HCT116 (cell line): Measurements from ENCODE around the gene PHYH. TPM values are rescaled to one million over a fixed set of nuclear protein-coding genes. Genes with fewer than 3 reads are reported as not detected.

ENCODE experiments used
- ATAC-seq: fragments of 200-7000 bp; cut with Tn5 transposase; 2 replicates; pipeline ENCODE4 v1.9.1; 2020; ENCODE audit warnings: mild to moderate bottlenecking, moderate library complexity
- BruUV-seq: library from RNA; stranded (reverse); fragments of 400-500 nt; replicated peaks from 2 replicates; lab custom pipeline; 2021; lab: Mats Ljungman, UMichigan
- CTCF ChIA-PET: fragments of 300-600 bp; sonication (Branson Sonifier 250); formaldehyde crosslinking; loops from one replicate; lab custom pipeline; 2021; ENCODE audit warnings: antibody characterized with exemption; lab: Charles Lee
- POLR2A ChIA-PET: fragments of 300-600, 350-600 bp; sonication (Branson Sonifier 250); formaldehyde crosslinking; loops from one replicate; lab custom pipeline; 2021; ENCODE audit warnings: antibody characterized with exemption; lab: Charles Lee
- RAD21 ChIA-PET, 2 experiments: fragments of 300-600 bp; sonication (Branson Sonifier 250); formaldehyde crosslinking; loops; one replicate each; lab custom pipeline; 2023; ENCODE audit warnings: low total read pairs in 2 of 2; ENCODE audit not compliant: uncharacterized antibody in 2 of 2, unreplicated experiment in 2 of 2, low non-redundant PET in 1 of 2; lab: Charles Lee
- DNase-seq: peaks from one replicate; pipeline ENCODE4 v3.0.0-alpha.2; 2010; ENCODE audit warnings: low read depth, low spot score
- H2AFZ ChIP-seq: fragments of 200-600 bp; shearing (Covaris generic), sonication (generic); 2 replicates; pipeline ENCODE4 v1.6.1; 2017; ENCODE audit warnings: low read depth, mixed run types, mixed read lengths, antibody characterized with exemption, low read length; ENCODE audit not compliant: poor library complexity, severe bottlenecking
- H3K27ac ChIP-seq: 2 replicates; pipeline ENCODE4 v1.5.1; 2012; ENCODE audit warnings: low read depth, low read length
- H3K27me3 ChIP-seq: fragments of 200-600 bp; sonication (generic); 2 replicates; pipeline ENCODE4 v1.6.1; 2016; ENCODE audit warnings: mixed run types, low read length, mixed read lengths; ENCODE audit not compliant: insufficient read depth
- H3K36me3 ChIP-seq, 2 experiments: fragments of 200-500 bp in 1 of 2; fragments of 200-600 bp in 1 of 2; sonication (Bioruptor generic) in 1 of 2; sonication (generic) in 1 of 2; 2 replicates each; pipeline versions ENCODE4 v1.5.1 to v1.6.1; 2014 to 2016; ENCODE audit warnings: low read length in 2 of 2, inconsistent platforms in 1 of 2, mixed read lengths in 1 of 2, mixed run types in 1 of 2; ENCODE audit not compliant: insufficient read depth in 2 of 2, control insufficient read depth in 1 of 2
- H3K4me1 ChIP-seq, 2 experiments: fragments of 200-600 bp in 1 of 2; sonication (generic) in 1 of 2; 2 replicates each; pipeline versions ENCODE4 v1.5.1 to v1.6.1; 2012 to 2017; ENCODE audit warnings: low read length in 2 of 2, inconsistent platforms in 1 of 2, mild to moderate bottlenecking in 1 of 2, mixed read lengths in 1 of 2, mixed run types in 1 of 2, moderate library complexity in 1 of 2; ENCODE audit not compliant: insufficient read depth in 2 of 2, control insufficient read depth in 1 of 2
- H3K4me2 ChIP-seq: fragments of 200-600 bp; sonication (generic); 2 replicates; pipeline ENCODE4 v1.6.1; 2017; ENCODE audit warnings: mixed run types, low read length, mixed read lengths
- H3K4me3 ChIP-seq, 2 experiments: fragments of 200-600 bp in 1 of 2; sonication (generic) in 1 of 2; replicated peaks in 1 of 2; 2 replicates each; pipeline ENCODE4 v1.5.1; 2011 to 2016; ENCODE audit warnings: low read length in 2 of 2, control low read depth in 1 of 2, low read depth in 1 of 2, mild to moderate bottlenecking in 1 of 2, mixed read lengths in 1 of 2, mixed run types in 1 of 2
- H3K79me2 ChIP-seq: fragments of 200-600 bp; sonication (generic); 2 replicates; pipeline ENCODE4 v1.6.1; 2017; ENCODE audit warnings: mild to moderate bottlenecking, mixed run types, low read length, moderate library complexity, mixed read lengths; ENCODE audit not compliant: insufficient read depth
- H3K9ac ChIP-seq: fragments of 200-600 bp; sonication (generic); 2 replicates; pipeline ENCODE4 v1.6.1; 2016; ENCODE audit warnings: low read length, mixed read lengths
- H3K9me2 ChIP-seq: fragments of 200-600 bp; sonication (generic), shearing (Covaris generic); 2 replicates; pipeline ENCODE4 v1.6.1; 2017; ENCODE audit warnings: mixed run types, mild to moderate bottlenecking, moderate library complexity; ENCODE audit not compliant: insufficient read depth
- H3K9me3 ChIP-seq, 2 experiments: fragments of 200-500 bp in 1 of 2; fragments of 200-600 bp in 1 of 2; sonication (Bioruptor generic) in 1 of 2; sonication (generic) in 1 of 2; 2 replicates each; pipeline ENCODE4 v1.6.1; 2014 to 2017; ENCODE audit warnings: low read length in 2 of 2, mixed read lengths in 2 of 2, inconsistent platforms in 1 of 2, low read depth in 1 of 2, mild to moderate bottlenecking in 1 of 2, mixed run types in 1 of 2, moderate library complexity in 1 of 2; ENCODE audit not compliant: control insufficient read depth in 1 of 2, insufficient read depth in 1 of 2
- H4K20me1 ChIP-seq: fragments of 200-600 bp; sonication (generic), shearing (Covaris generic); 2 replicates; pipeline ENCODE4 v1.6.1; 2017; ENCODE audit warnings: mixed run types, mild to moderate bottlenecking, moderate library complexity; ENCODE audit not compliant: insufficient read depth
- CBX3 ChIP-seq: IDR thresholded peaks from 2 replicates; pipeline ENCODE4 v1.6.1; 2012; ENCODE audit warnings: low read depth
- CEBPB ChIP-seq: IDR thresholded peaks from 2 replicates; pipeline ENCODE4 v1.6.1; 2012; ENCODE audit warnings: low read depth
- EGR1 ChIP-seq: IDR thresholded peaks from 2 replicates; pipeline ENCODE4 v1.6.1; 2012; ENCODE audit warnings: low read depth
- ELF1 ChIP-seq: IDR thresholded peaks from 2 replicates; pipeline ENCODE4 v1.6.1; 2012; ENCODE audit warnings: low read depth, borderline replicate concordance
- EZH2 ChIP-seq: fragments of 200-600 bp; sonication (generic); IDR thresholded peaks from 2 replicates; pipeline ENCODE4 v1.6.1; 2017; ENCODE audit warnings: antibody characterized with exemption, mixed run types
- FOSL1 ChIP-seq: IDR thresholded peaks from 2 replicates; pipeline ENCODE4 v1.6.1; 2012; ENCODE audit warnings: low read depth
- POLR2A ChIP-seq: IDR thresholded peaks from 2 replicates; pipeline ENCODE4 v1.7.0; 2011; ENCODE audit warnings: borderline replicate concordance; ENCODE audit not compliant: insufficient read depth, insufficient read length; ENCODE audit errors: extremely low read depth
- RAD21 ChIP-seq: IDR thresholded peaks from 2 replicates; pipeline ENCODE4 v1.6.1; 2012; ENCODE audit warnings: low read depth, mild to moderate bottlenecking
- REST ChIP-seq: IDR thresholded peaks from 2 replicates; pipeline ENCODE4 v1.6.1; 2012; ENCODE audit warnings: low read depth
- SRF ChIP-seq: IDR thresholded peaks from 2 replicates; pipeline ENCODE4 v1.6.1; 2012; ENCODE audit warnings: low read depth
- TCF7L2 ChIP-seq: IDR thresholded peaks from 2 replicates; pipeline ENCODE4 v1.7.0; 2011; ENCODE audit warnings: borderline replicate concordance, inconsistent platforms; ENCODE audit not compliant: insufficient read depth, insufficient read length; ENCODE audit errors: extremely low read depth
- ZFX ChIP-seq: fragments of 450-650 bp; IDR thresholded peaks from 2 replicates; pipeline ENCODE4 v1.6.1; 2017
- intact Hi-C: fragments of 100-400 bp; cut with micrococcal nuclease; formaldehyde crosslinking; loops from 2 replicates; pipeline ENCODE4 v1.10.0; 2022
- total RNA-seq: library from RNA; stranded (reverse); gene quantifications from one replicate; pipeline ENCODE4 v1.2.1, GENCODE V29; 2021; ENCODE audit not compliant: unreplicated experiment
- TF ChIP-seq, protein P1 (sequence below): IDR thresholded peaks from 2 replicates; pipeline ENCODE4 v1.6.1; 2012
- TF ChIP-seq, protein P2 (sequence below): IDR thresholded peaks from 2 replicates; pipeline ENCODE4 v1.6.1; 2012

PHYH gene
- total RNA-seq, 1 experiment from 2014 or later = 15.3 TPM

GRCh38 chr10:13268310-13268709 is 31.6 kb downstream of the PHYH start (continued):
- TF ChIP-seq REST = no peak
- no peak for TF ChIP-seq RAD21
- TF ChIP-seq POLR2A = no peak

DNA sequence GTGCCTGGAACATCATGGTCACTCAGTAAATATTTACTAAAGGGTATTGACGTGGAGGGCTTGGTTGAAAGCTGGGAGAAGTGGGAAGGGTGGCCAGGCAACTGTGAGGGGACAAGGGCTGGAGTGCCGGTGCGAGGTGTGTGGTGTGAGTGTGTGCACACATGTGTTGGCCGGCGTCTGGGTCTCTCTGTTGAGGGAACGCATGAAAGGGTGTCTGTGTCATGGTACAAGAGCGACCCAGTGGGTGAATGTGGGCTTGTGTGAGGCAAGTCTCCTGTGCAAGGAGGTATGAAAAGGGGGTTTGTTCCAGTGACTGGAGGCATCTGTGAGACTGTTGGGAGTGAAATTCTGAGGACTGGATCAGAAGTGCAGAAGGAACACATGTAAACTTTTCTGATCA is 36.3 kb downstream of the PHYH start:
- ChIA-PET POLR2A (no interaction called here), CTCF (no interaction called here), RAD21 (no interaction called here)
- Histone ChIP-seq H4K20me1 (no peaks in the 10 kb centered on the region), H3K79me2 (no peaks in the 10 kb centered on the region), H3K27ac (no peak overlapping the region), H3K4me1 (no peaks in the 10 kb centered on the region), H3K27me3 (no peaks in the 10 kb centered on the region), H3K9ac (no peak overlapping the region), H3K4me3 (no peak overlapping the region), H3K9me3 (no peaks in the 10 kb centered on the region), H3K36me3 (no peaks in the 10 kb centered on the region), H3K9me2 (no peaks in the 10 kb centered on the region), H2AFZ (no peak overlapping the region), H3K4me2 (no peak overlapping the region)
- TF ChIP-seq ZFX (no peak), CBX3 (no peak), POLR2A (no peak), TCF7L2 (no peak), REST (no peak), CEBPB (no peak), EZH2 (no peak), EGR1 (no peak), SRF (no peak), FOSL1 (no peak), ELF1 (no peak)
- TF ChIP-seq, protein P1, sequence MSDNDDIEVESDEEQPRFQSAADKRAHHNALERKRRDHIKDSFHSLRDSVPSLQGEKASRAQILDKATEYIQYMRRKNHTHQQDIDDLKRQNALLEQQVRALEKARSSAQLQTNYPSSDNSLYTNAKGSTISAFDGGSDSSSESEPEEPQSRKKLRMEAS = no peak
- TF ChIP-seq, protein P2, sequence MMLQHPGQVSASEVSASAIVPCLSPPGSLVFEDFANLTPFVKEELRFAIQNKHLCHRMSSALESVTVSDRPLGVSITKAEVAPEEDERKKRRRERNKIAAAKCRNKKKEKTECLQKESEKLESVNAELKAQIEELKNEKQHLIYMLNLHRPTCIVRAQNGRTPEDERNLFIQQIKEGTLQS = no peak
- ATAC-seq (no peak), DNase-seq (no peak)
- BruUV-seq = no TSS peak
- intact Hi-C loops = no loop called here
